ENCODE results near the gene PITRM1.
A peak's percentile ranks its signal among the peaks of the same experiment; 100 is the strongest.

The PITRM1 gene

DNA sequence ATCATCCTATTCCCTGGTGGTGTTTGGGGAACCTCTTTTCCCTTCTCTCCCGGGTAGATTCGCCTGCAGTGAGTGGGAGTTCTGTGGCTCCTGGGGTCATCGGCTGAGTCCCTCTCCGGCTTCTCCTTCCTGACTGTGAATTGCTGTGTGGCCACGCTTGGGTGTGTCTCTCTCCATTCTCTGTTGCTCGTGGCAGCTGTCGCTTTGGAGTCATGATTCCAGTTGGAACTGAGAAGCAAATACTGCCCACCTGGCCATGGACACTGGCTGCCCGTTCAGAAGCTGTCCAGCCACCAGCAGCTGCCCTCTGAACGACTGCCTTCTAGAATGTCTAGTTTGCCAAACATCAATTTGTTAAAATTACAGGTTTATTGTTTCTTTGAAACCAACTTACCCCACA lies 23.1 kb upstream of the PITRM1 start:
- Histone ChIP-seq H3K27ac (no peak overlapping the region), H3K4me3 (ENCODE audit: low read depth, low read length) (no peak overlapping the region), H3K27me3 (replicated peaks) (no peaks in the 10 kb centered on the region), H3K36me3 (replicated peaks) (no peaks in the 10 kb centered on the region)
- TF ChIP-seq, protein P1, sequence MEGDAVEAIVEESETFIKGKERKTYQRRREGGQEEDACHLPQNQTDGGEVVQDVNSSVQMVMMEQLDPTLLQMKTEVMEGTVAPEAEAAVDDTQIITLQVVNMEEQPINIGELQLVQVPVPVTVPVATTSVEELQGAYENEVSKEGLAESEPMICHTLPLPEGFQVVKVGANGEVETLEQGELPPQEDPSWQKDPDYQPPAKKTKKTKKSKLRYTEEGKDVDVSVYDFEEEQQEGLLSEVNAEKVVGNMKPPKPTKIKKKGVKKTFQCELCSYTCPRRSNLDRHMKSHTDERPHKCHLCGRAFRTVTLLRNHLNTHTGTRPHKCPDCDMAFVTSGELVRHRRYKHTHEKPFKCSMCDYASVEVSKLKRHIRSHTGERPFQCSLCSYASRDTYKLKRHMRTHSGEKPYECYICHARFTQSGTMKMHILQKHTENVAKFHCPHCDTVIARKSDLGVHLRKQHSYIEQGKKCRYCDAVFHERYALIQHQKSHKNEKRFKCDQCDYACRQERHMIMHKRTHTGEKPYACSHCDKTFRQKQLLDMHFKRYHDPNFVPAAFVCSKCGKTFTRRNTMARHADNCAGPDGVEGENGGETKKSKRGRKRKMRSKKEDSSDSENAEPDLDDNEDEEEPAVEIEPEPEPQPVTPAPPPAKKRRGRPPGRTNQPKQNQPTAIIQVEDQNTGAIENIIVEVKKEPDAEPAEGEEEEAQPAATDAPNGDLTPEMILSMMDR (IDR thresholded peaks at IDR 0.05; ENCODE audit: low read depth, low read length, missing control alignments): no peak
- DNase-seq: no peak
- in situ Hi-C loops (cut with HindIII; ENCODE audit: low pct_ligation_motif_present, low sequenced_read_pairs): no loop called here

DNA sequence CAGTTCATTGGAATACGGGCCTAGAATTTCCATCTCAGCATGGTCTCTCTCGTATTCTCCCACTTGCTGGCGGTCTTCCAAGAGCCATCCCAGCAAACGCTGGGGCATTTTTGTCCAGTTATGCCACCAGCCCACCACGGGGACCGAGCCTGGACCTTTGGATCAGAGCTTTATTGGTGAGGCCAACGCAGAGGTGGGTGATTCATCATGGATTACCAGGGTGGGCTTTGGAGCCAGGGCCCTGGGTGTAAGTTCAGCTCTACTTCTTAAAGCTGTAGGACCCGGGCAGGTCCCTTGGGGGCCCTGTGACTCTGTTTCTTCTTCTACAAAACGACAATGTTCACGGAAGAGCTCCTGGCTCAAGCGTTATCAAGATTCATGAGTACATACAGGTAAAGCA lies 22.7 kb upstream of the PITRM1 start:
- Histone ChIP-seq H3K27ac (no peak overlapping the region), H3K27me3 (replicated peaks) (no peaks in the 10 kb centered on the region), H3K36me3 (replicated peaks) (no peaks in the 10 kb centered on the region), H3K4me3 (ENCODE audit: low read depth, low read length) (no peak overlapping the region)
- in situ Hi-C loops (cut with HindIII; ENCODE audit: low pct_ligation_motif_present, low sequenced_read_pairs): no loop called here
- TF ChIP-seq, protein P1 (IDR thresholded peaks at IDR 0.05; ENCODE audit: low read depth, low read length, missing control alignments): no peak
- DNase-seq: no peak

DNA sequence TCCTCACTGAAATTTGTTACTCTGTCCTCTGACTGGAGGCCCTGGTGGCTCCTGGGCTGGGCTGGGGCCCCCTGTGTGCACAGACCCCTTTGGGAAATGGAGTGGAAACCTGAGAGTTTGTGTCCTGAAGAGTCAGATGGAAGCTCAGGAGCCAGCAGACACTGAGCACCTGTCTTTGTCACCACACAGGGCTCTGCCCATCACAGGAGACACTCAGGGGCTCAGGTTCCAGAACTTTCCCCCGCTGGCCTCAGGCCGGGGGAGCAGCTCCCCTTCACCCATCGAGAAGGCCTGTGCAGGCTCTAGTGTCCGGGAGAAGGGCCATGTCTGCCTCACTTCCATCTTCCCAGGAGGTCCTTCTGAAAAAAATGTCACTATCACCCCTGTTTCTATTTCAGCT lies 22.3 kb upstream of the PITRM1 start:
- Histone ChIP-seq H3K4me3 (ENCODE audit: low read depth, low read length) (no peak overlapping the region), H3K36me3 (replicated peaks) (no peaks in the 10 kb centered on the region), H3K27me3 (replicated peaks) (no peaks in the 10 kb centered on the region), H3K27ac (no peak overlapping the region)
- in situ Hi-C loops (cut with HindIII; ENCODE audit: low pct_ligation_motif_present, low sequenced_read_pairs): no loop called here
- TF ChIP-seq, protein P1 (IDR thresholded peaks at IDR 0.05; ENCODE audit: low read depth, low read length, missing control alignments): no peak
- no peak for DNase-seq

DNA sequence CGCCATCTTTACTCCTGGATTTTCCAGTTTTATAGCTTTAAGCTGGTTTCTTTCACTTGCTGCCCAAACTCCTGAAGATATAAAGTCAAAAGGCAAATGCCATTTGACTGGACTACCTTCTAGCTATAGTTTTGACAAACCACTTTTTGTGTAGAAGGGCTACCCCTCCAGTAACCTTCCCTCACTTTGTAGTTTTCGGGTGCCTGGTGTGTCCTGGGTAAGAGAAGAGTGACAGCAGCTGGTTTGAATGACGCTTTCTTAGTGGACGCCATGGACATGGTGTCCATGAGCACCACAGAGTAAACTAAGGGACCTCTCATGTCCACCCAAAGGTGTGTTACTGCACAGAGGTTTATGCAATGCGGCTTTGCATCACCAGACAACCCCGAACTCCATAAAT lies 21.2 kb upstream of the PITRM1 start:
- TF ChIP-seq, protein P1 (IDR thresholded peaks at IDR 0.05; ENCODE audit: low read depth, low read length, missing control alignments): no peak
- Histone ChIP-seq H3K27ac (no peak overlapping the region), H3K36me3 (replicated peaks) (no peaks in the 10 kb centered on the region), H3K27me3 (replicated peaks) (no peaks in the 10 kb centered on the region), H3K4me3 (ENCODE audit: low read depth, low read length) (no peak overlapping the region)
- in situ Hi-C loops (cut with HindIII; ENCODE audit: low pct_ligation_motif_present, low sequenced_read_pairs): no loop called here
- no peak for DNase-seq

DNA sequence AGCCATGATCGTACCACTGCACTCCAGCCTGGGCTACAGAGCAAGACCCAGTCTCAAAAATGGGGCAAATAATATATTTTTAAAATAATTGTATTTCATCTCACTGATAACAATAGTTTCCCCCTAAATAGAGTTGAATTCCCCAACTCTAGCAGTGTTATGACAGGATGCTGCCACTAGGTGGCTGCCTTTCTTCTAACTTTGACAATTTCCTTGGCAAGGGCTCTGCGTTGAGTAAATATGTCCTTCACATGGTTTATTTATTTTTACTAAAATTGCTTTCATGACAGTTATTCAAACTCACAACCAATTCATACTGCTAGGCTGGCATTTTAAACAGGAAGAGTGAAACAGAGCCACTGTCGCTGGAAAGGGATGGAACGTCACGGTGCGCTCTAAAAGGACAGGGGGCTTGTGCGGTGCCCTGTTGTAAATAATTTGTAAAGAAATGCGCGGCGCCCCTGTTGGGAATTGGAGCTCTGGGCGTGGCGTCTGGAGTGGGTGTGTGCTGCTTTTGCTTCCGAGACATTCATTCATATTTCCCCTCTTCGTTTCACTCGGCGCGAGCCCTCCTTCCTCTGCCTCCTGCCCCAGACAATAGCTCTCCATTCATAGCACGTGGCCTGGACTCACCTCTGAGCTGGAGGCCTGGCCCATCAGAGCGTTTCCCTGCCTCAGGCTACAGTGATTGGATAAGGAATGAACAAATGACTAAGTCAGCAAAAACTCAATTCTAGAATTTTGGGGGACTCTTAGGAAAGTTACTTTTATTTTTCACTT lies 20.5 kb upstream of the PITRM1 start:
- H3K4me3 ChIP-seq (ENCODE audit: low read depth, low read length): peak overlapping the region; percentile 42

More for the DNA sequence above, 20.5 kb upstream of the PITRM1 start:
- Histone ChIP-seq H3K27me3 (replicated peaks) (no peaks in the 10 kb centered on the region), H3K27ac (no peak overlapping the region), H3K36me3 (replicated peaks) (no peaks in the 10 kb centered on the region)
- in situ Hi-C loops (cut with HindIII; ENCODE audit: low pct_ligation_motif_present, low sequenced_read_pairs): no loop called here
- DNase-seq: peak; percentile 52
- TF ChIP-seq, protein P1 (IDR thresholded peaks at IDR 0.05; ENCODE audit: low read depth, low read length, missing control alignments): peak; percentile 84
